Measurements from ENCODE around the gene LDLRAD4.
"Not testable (repeated sequence)": the region's sequence is repeated elsewhere in the genome, so short reads cannot be mapped to it uniquely, and the experiment has no call there.

The LDLRAD4 gene

GRCh38 chr18:13328213-13328612, 109.7 kb downstream of the LDLRAD4 start:
- DNase-seq (ENCODE audit: low read depth in 1 of 2, low spot score in 1 of 2) = no peak

- no peak for DNase-seq (ENCODE audit: low read depth in 1 of 2, low spot score in 1 of 2)
These were observed 112.4 kb downstream of the LDLRAD4 start for GRCh38 chr18:13330996-13331395.

GRCh38 chr18:13331846-13332245, 113.3 kb downstream of the LDLRAD4 start:
- DNase-seq (ENCODE audit: low read depth in 1 of 2, low spot score in 1 of 2) = no peak

DNA sequence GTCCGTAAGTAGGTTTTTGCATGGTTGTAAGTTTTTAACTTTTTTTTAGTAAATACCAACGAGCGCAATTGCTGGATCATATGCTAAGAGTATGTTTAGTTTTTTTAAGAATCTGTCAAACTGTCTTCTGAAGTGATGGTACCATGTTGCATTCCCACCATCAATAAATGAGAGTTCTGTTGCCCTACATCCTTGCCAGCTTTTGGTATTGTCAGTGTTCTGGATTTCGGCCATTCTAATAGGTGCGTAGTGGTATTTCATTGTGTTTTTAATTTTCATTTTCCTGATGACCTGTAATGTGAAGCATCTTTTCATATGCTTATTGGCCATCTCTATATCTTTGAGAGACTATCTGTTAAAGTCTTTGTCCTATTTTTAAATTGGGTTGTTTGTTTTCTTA, 114.3 kb downstream of the LDLRAD4 start:
- DNase-seq (ENCODE audit: low read depth in 1 of 2, low spot score in 1 of 2) = no peak

DNA sequence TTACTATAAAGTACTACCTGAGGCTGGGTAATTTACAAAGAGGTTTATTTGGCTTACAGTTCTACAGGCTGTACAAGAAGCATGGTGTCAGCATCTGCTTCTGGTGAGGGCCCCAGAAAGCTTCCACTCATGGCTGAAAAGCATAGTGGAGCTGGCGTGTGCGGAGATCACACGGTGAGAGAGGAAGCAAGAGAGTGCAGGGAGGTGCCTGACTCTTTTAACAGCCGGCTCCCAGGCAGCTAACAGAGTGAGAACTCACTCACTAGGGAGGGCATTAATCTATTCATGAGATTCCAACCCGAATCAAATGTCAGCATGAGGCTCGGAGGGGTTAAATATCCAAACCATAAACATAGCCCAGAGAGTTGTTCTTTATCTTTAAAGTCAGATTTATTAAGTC, 117.3 kb downstream of the LDLRAD4 start:
- no peak for DNase-seq (ENCODE audit: low read depth in 1 of 2, low spot score in 1 of 2)

DNA sequence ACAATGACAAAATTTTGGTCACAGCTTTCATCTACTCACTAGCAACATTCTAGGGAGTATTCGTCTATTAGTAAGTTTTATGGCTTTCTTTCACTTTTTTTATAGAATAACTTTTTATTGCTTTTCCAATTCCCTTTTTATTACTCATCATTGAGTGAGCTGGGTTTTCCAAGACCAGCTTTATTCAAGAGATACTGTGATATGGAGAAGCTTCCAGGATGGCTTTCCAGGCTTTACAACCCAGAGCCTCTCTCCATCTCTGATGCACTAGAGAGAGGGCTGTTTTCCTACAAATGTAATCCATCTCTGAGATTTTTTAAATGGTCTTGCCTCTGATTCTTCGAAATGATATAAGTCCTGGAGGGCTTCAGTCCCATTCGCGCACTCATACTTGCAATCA, 118.3 kb downstream of the LDLRAD4 start:
- DNase-seq (ENCODE audit: low read depth in 1 of 2, low spot score in 1 of 2) = no peak

DNA sequence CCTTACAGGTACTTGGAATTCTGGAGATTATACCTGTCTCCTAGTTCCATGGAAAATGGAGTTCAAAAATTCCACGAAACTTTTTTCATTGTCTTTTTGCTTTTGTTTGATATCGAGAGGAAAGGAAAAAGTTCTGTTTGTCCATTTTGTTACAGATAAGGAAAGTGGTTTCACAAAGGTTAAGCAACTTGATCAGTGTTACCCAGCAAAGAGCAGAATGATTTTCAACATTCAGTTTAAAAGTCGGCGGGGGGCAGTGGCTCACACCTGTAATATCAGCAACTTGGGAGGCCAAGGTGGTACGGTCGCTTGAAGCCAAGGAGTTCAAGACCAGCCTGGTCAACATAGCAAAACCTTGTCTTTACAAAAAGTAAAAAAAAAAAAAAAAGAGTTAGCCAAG, 118.8 kb downstream of the LDLRAD4 start:
- DNase-seq (ENCODE audit: low read depth in 1 of 2, low spot score in 1 of 2) = no peak

DNA sequence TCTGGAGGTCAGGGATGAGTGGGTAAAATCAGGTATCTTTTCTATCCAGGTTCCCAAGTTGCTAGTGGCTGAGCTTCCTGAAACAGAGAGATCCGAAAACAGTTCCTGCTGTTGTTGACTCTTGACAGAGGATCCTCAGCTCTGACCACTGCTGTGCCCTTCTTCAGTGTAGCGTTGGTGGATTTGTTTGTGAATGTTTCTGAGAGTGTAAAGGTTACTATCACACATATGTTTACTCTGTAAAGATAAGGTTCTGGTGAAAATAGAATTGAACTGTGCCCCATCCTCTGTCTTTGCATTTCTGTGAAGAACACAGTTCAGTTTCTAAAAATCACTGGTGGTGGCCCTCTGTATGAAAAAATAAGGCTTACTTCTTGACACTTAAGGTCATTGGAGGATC, 119.8 kb downstream of the LDLRAD4 start:
- no peak for DNase-seq (ENCODE audit: low read depth in 1 of 2, low spot score in 1 of 2)

- DNase-seq (ENCODE audit: low read depth in 1 of 2, low spot score in 1 of 2) = no peak
These were observed 121.1 kb downstream of the LDLRAD4 start for GRCh38 chr18:13339653-13340052.

GRCh38 chr18:13346449-13346848, 127.9 kb downstream of the LDLRAD4 start:
- not testable (repeated sequence) for DNase-seq (ENCODE audit: low read depth in 1 of 2, low spot score in 1 of 2)

DNA sequence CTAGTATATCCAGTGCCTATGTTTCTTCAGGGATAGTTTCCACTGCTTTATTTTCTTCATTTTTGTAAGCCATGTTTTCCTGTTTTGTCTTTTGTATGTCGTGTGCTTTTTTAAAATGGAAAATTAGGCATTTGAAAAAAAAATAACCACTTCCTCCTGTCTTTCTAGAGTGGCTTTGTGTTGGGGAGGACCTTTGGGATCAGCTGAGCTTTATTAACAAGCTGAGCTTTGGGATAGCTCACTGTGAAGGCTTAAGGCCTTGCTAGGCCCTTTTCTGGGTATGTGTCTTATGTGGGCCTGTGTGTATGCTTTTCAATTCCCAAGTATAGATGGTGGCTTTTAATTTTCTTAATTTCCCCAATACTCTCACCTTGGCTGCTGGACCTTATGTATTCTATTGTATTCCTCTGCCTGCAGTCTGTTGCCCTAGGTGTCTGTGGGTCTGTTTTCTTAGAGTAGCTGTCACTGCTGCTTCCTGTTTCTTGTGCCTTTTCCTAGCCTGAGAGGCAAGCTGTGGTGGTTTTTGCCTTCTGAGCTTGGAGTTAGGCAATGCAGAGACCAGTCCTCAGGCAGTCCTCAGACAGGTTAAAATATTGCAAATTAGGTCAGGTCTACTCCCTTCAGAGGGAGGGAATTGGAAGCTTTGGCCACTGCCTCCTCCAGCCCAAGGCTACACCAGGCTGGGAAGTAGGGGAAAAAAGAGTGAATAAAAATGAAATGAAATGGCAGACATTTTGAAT, 134.7 kb downstream of the LDLRAD4 start:
- DNase-seq (ENCODE audit: low read depth in 1 of 2, low spot score in 1 of 2) = no peak

DNA sequence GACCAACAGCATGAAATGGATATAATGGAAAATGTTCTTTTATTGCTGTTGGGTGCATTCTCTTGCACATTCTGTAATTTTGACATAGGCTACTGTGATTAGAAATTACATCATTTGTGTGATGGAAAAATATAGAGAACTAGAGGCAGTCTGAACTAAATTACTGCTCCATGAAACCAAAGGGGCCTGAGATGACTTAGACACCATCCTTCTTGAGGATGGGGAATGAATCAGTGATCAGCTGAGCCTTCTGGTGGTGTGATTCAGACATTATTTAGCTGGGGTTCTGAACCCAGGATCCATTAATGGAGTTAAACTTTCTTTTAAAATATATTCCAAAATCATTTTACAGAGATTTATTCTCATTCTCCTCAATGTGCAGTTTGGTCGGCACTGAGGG, 135.8 kb downstream of the LDLRAD4 start:
- DNase-seq (ENCODE audit: low read depth in 1 of 2, low spot score in 1 of 2) = no peak

GRCh38 chr18:13356032-13356431, 137.5 kb downstream of the LDLRAD4 start:
- DNase-seq (ENCODE audit: low read depth in 1 of 2, low spot score in 1 of 2) = no peak

DNA sequence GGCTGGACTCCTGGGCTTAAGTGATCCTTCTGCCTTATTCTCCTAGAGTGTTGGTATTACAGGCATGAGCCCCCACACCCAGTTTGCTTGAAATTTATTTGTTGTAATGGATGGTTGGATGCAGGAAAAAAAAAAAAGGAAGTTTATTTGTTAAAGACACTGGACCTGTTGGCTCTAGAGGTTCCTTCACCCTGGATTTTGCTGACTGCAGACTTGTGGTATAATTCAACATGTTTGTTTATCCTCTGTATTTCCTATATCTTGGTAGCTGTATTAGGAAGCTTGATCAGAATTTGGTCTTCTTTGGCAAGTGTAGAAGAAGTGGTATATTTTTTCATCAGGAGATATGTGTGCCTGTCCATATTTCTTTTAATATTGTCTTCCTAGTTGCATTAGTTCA, 138.7 kb downstream of the LDLRAD4 start:
- DNase-seq (ENCODE audit: low read depth in 1 of 2, low spot score in 1 of 2) = no peak

DNA sequence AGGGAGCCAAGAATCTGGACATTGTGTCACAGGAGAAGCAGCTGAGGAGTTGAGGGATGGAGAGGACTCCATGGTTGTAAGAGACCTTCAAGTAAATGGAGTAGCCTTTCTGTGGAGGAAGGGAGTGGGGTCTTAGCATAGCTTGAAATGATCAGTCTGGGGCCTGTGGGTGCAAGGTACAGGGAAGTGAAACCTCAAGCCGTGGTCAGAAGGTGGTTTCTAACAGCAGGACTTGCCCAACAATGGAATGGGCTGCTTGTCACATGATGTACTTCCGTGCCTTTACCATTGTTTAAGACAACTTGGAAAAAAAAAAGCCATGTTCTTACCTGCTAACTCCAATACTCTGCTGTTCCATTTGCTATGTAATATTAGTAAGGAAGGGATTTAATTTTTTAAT, 140.7 kb downstream of the LDLRAD4 start:
- no peak for DNase-seq (ENCODE audit: low read depth in 1 of 2, low spot score in 1 of 2)

- DNase-seq (ENCODE audit: low read depth in 1 of 2, low spot score in 1 of 2) = no peak
These were observed 142.9 kb downstream of the LDLRAD4 start for GRCh38 chr18:13361431-13361830.

DNA sequence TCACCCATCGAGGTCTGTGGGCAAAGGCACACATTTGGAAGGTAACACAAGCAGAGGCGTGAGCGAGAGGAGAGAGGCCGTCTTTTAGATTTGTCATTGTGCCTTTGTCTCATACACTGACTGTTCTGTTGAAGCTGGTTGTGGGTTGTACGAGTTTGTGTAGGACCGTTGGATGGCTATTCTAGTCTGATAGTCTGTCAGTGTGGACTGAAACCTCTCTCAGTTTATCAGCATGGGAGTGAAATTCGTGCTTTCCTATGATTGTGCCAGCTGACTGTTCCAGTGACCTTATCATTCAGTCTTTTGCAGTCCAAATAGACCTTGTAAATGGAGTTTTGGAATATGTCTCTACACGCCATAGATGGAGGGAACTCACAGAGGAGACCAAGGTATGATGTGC, 143.5 kb downstream of the LDLRAD4 start:
- DNase-seq (ENCODE audit: low read depth in 1 of 2, low spot score in 1 of 2) = no peak

GRCh38 chr18:13362607-13363006, 144.0 kb downstream of the LDLRAD4 start:
- DNase-seq (ENCODE audit: low read depth in 1 of 2, low spot score in 1 of 2) = no peak

GRCh38 chr18:13363359-13363758, 144.8 kb downstream of the LDLRAD4 start:
- DNase-seq (ENCODE audit: low read depth in 1 of 2, low spot score in 1 of 2) = no peak

- DNase-seq (ENCODE audit: low read depth in 1 of 2, low spot score in 1 of 2) = no peak
These were observed 146.2 kb downstream of the LDLRAD4 start for GRCh38 chr18:13364721-13365205.

- no peak for DNase-seq (ENCODE audit: low read depth in 1 of 2, low spot score in 1 of 2)
These were observed 147.6 kb downstream of the LDLRAD4 start for GRCh38 chr18:13366131-13366530.

GRCh38 chr18:13366541-13366940, 148.0 kb downstream of the LDLRAD4 start:
- DNase-seq (ENCODE audit: low read depth in 1 of 2, low spot score in 1 of 2) = no peak
